Prostate gland (tissue), 2 donors: ENCODE results near the gene SLC24A4. TPM values are rescaled to one million over a fixed set of nuclear protein-coding genes. Genes with fewer than 3 reads are reported as not detected.

Experiments
- DNase-seq: peaks from one replicate; pipeline ENCODE4 v3.0.0-alpha.2; 2019; ENCODE audit warnings: low spot score
- H3K27ac ChIP-seq, 2 donors: fragments of 200-600 bp; sonication (generic); 2 replicates each; pipeline ENCODE4 v1.5.1; 2017 to 2019
- H3K27me3 ChIP-seq: fragments of 200-600 bp; sonication (generic); replicated peaks from 2 replicates; pipeline ENCODE4 v1.5.1; 2019; ENCODE audit not compliant: insufficient read depth
- H3K36me3 ChIP-seq, 2 donors: fragments of 200-600 bp; sonication (generic); 1 replicate in 1 of 2; 2 replicates in 1 of 2; pipeline versions ENCODE4 v1.5.1 to v1.8.1; 2017 to 2019
- H3K4me1 ChIP-seq: fragments of 200-600 bp; sonication (generic); replicated peaks from 2 replicates; pipeline ENCODE4 v1.5.1; 2019
- H3K4me3 ChIP-seq, 2 donors: fragments of 200-600 bp; sonication (generic); 2 replicates each; pipeline ENCODE4 v1.5.1; 2017 to 2019
- H3K9me3 ChIP-seq: fragments of 200-600 bp; sonication (generic); 2 replicates; pipeline ENCODE4 v1.5.1; 2017
- POLR2A ChIP-seq: fragments of 450-650 bp; IDR thresholded peaks from one replicate; pipeline ENCODE4 v1.6.1; 2016; ENCODE audit warnings: antibody characterized with exemption, mild to moderate bottlenecking
- POLR2AphosphoS5 ChIP-seq: sonication (generic); formaldehyde crosslinking; IDR thresholded peaks from one replicate; pipeline ENCODE4 v1.6.1; 2017; ENCODE audit warnings: antibody characterized with exemption
- WGBS: methylation state at CpG from one replicate; pipeline ENCODE4 v1.1.5; 2018; 5-methylcytosine and 5-hydroxymethylcytosine counted together
- intact Hi-C: fragments of 100-400 bp; cut with DNase I; formaldehyde crosslinking; loops from one replicate; pipeline ENCODE4 v1.14.2; 2022
- total RNA-seq, 2 donors: library from RNA; depleted of rRNA; stranded (reverse); fragments of >200 nt; gene quantifications; one replicate each; pipeline ENCODE4 v1.1.0, GENCODE V29; 2016
- TF ChIP-seq, protein P1 (sequence below), 4 experiments: fragments of 200-600 bp in 2 of 4; fragments of 450-650 bp in 2 of 4; sonication (generic) in 2 of 4; IDR thresholded peaks; 1 replicate in 3 of 4; 2 replicates in 1 of 4; pipeline ENCODE4 v1.5.1; 2016 to 2019; ENCODE audit warnings: antibody characterized with exemption in 4 of 4, mild to moderate bottlenecking in 2 of 4, moderate library complexity in 2 of 4

The SLC24A4 gene, protein sequence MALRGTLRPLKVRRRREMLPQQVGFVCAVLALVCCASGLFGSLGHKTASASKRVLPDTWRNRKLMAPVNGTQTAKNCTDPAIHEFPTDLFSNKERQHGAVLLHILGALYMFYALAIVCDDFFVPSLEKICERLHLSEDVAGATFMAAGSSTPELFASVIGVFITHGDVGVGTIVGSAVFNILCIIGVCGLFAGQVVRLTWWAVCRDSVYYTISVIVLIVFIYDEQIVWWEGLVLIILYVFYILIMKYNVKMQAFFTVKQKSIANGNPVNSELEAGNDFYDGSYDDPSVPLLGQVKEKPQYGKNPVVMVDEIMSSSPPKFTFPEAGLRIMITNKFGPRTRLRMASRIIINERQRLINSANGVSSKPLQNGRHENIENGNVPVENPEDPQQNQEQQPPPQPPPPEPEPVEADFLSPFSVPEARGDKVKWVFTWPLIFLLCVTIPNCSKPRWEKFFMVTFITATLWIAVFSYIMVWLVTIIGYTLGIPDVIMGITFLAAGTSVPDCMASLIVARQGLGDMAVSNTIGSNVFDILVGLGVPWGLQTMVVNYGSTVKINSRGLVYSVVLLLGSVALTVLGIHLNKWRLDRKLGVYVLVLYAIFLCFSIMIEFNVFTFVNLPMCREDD
- 1 to 10 TPM in 1 of 2 donors, under 1 TPM in 1; 0.82 to 7.2 TPM for total RNA-seq

DNA sequence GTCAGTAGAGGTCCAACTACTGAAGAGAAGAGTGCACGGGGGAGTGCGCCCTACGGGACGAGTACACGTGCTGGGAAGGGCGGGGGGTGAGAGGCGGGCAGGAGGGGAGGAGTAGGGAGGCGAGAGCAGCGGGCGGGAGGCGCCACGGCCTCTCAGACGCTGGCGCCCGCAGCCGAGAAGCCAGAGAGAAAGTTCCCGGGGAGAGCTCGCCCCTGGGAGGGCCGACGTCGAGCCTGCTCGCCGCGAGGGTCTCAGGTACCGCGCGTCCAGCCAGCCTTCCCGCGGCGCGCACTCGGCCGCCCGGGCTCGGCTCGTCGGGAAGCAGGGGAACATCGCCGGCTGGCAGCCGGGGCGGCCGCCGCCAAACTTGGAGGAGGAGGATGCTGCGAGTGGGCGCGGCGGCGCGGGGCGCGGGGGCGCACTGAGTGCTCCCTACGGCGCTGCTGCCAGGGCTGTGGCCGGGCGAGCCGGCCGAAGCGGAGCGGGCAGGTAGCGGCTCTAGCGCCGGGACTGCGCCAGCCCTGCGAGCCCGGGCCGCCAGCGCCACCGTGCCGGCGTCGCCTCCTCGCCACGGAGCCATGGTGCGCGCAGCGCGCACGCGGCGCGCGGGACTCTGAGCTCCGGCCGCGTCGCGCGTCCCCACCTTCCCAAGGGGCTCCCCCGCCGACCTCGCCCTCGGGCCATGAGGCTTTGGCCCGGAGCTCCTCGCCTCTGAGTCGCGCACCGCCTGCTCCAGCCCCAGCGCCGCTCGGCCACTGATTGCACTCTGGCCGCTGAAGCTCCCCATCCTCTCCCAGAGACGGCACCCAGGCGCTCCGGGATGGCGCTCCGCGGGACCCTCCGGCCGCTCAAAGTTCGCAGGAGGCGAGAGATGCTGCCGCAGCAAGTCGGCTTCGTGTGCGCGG lies at the start of gene SLC24A4:
Gene SLC24A4, plus strand, starts transcription at position 155 of the 905 bp plus-strand sequence. Its CDS starts 666 bp downstream, at position 821.
- Histone ChIP-seq H3K27ac (no peak within 1 kb of the TSS), H3K9me3 (no peaks in the 10 kb centered on the region), H3K4me1 (no peaks in the 10 kb centered on the region), H3K36me3 (no peaks in the 10 kb centered on the region), H3K27me3 (peaks cover 9% of the 10 kb centered on the region), H3K4me3 (peak within 1 kb of the TSS; percentile 16 to 31)
- TF ChIP-seq, protein P1, sequence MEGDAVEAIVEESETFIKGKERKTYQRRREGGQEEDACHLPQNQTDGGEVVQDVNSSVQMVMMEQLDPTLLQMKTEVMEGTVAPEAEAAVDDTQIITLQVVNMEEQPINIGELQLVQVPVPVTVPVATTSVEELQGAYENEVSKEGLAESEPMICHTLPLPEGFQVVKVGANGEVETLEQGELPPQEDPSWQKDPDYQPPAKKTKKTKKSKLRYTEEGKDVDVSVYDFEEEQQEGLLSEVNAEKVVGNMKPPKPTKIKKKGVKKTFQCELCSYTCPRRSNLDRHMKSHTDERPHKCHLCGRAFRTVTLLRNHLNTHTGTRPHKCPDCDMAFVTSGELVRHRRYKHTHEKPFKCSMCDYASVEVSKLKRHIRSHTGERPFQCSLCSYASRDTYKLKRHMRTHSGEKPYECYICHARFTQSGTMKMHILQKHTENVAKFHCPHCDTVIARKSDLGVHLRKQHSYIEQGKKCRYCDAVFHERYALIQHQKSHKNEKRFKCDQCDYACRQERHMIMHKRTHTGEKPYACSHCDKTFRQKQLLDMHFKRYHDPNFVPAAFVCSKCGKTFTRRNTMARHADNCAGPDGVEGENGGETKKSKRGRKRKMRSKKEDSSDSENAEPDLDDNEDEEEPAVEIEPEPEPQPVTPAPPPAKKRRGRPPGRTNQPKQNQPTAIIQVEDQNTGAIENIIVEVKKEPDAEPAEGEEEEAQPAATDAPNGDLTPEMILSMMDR (IDR thresholded peaks at IDR 0.05), result no peak
- no peak for TF ChIP-seq POLR2AphosphoS5
- TF ChIP-seq POLR2A, result no peak
- WGBS, result under 1% methylated on average over 70 of the region's 117 CpGs
- no peak for DNase-seq
- intact Hi-C loops, result no loop called here

DNA sequence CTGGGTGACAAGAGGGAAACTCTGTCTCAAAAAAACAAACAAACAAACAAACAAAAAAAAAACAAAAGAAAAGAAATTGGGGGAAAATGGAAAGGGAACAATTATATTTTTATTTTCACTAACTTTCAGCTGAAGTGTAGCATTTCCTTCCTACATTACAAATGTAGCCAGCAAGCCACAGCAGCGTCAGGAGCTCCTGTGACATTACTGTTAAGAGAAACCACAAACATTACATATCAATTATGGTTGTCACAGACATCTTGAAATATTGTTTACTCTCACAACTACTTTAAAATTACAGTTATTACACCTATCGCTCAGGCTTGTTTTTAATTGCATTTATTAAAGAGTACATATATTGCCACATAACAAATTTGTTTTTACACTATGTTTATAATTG lies 49.8 kb upstream of the SLC24A4 start:
- TF ChIP-seq POLR2A (no peak), POLR2AphosphoS5 (no peak)
- TF ChIP-seq, protein P1 (IDR thresholded peaks at IDR 0.05), result no peak
- no peak for DNase-seq
- intact Hi-C loops, result no loop called here
- H3K9me3 ChIP-seq, result no peaks in the 10 kb centered on the region
- WGBS, result 68% methylated on average over 2 of the region's 2 CpGs
- H3K4me3 ChIP-seq, result no peak overlapping the region
- no peaks in the 10 kb centered on the region for H3K36me3 ChIP-seq
- H3K27ac ChIP-seq, result no peak overlapping the region
- no peaks in the 10 kb centered on the region for H3K4me1 ChIP-seq
- no peaks in the 10 kb centered on the region for H3K27me3 ChIP-seq

DNA sequence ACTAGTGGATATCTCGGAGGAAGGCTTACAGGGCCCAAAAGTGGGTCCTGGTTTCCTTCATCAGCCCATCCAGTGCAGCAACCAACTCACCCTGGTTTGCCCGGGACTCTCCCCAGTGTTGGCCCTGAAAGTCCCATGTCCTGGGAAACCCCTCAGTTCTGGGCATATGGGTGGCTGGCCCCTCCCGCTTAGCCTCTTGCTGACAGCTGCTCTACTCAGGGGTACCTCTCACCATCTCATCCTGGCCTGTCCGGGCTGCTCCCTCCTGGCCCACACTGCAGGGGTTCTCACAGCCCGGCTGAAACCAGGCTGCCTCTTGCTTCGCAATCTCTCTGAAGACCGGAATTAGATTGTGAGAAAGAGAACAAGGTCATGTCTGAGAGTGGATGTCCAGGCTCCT lies 48.9 kb upstream of the SLC24A4 start:
- no peak for TF ChIP-seq POLR2A
- TF ChIP-seq, protein P1 (IDR thresholded peaks at IDR 0.05), result no peak
- no peak for TF ChIP-seq POLR2AphosphoS5
- intact Hi-C loops, result no loop called here
- Histone ChIP-seq H3K27me3 (no peaks in the 10 kb centered on the region), H3K27ac (no peak overlapping the region), H3K4me1 (no peaks in the 10 kb centered on the region), H3K9me3 (no peaks in the 10 kb centered on the region), H3K4me3 (no peak overlapping the region), H3K36me3 (no peaks in the 10 kb centered on the region)
- WGBS, result 90% methylated on average over 7 of the region's 7 CpGs
- DNase-seq, result no peak

DNA sequence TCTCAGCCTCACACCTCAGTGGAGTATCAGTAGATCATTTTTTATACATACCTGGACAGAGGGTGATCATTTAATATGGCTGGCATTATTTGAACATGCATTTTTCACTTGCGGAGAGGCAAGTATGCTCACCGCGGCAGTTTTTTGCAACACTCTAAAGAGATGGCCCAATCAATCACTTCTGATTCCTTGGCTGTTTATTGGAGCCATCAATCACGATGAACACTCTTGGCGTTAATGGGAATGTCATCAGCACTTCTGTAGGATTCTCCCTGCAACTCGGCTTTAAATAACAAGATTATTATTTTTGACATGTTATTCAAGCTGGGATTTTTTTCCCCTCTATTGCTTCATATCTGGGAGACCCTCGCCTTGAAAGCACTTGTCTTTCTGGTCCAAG lies 46.9 kb upstream of the SLC24A4 start:
- WGBS, result 62% methylated on average over 7 of the region's 7 CpGs
- intact Hi-C loops, result no loop called here
- Histone ChIP-seq H3K27ac (no peak overlapping the region), H3K4me1 (no peaks in the 10 kb centered on the region), H3K36me3 (no peaks in the 10 kb centered on the region), H3K9me3 (no peaks in the 10 kb centered on the region), H3K27me3 (no peaks in the 10 kb centered on the region), H3K4me3 (no peak overlapping the region)
- DNase-seq, result no peak
- TF ChIP-seq, protein P1 (IDR thresholded peaks at IDR 0.05), result no peak
- TF ChIP-seq POLR2A (no peak), POLR2AphosphoS5 (no peak)
